A673 (cell line): ENCODE measurements around the gene AMDHD2.

Experiments used
- EZH2 ChIP-seq: fragments of 200-600 bp; sonication (generic); IDR thresholded peaks from 2 replicates; pipeline ENCODE4 v1.6.1; 2017; ENCODE audit warnings: borderline replicate concordance, low read depth, mild to moderate bottlenecking, mixed read lengths, antibody characterized with exemption, low read length; ENCODE audit not compliant: poor library complexity, severe bottlenecking
- TF ChIP-seq, protein P1 (sequence below): fragments of 300-800, 200-600 bp; sonication (generic); conservative IDR thresholded peaks from 2 replicates; pipeline ENCODE4 v1.5.1; 2017; ENCODE audit warnings: low read depth, mild to moderate bottlenecking, antibody characterized with exemption, low read length, moderate library complexity, mixed read lengths

DNA sequence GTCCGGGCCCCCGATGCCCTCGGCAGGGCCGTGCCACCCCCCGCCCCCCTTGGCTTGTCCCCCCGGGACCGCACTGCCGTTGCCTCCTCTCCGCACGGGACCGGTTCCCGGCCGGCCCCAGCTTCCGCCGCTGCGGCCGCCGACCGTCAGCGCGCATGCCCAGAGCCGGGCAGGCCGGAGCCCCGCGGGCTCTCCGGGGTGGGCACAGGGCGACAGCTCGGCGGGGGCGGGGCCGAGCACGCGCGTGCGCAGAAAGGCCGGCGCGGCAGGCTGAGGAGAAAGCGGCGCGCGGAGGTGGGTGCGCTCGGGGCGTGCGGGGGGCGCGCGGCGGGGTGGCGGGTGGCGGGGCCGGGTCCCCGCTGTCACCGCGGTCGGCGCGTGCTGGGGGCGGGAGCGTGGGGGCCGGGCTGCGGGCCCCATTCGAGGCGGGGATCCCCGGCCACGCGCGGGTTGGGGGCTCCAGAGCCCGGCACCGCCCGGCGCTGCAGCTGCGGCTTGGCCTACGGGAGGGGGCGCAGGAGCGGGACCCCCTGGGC is 45.2 kb upstream of the AMDHD2 start, which contains the start of gene TBC1D24:
- TF ChIP-seq, protein P1, sequence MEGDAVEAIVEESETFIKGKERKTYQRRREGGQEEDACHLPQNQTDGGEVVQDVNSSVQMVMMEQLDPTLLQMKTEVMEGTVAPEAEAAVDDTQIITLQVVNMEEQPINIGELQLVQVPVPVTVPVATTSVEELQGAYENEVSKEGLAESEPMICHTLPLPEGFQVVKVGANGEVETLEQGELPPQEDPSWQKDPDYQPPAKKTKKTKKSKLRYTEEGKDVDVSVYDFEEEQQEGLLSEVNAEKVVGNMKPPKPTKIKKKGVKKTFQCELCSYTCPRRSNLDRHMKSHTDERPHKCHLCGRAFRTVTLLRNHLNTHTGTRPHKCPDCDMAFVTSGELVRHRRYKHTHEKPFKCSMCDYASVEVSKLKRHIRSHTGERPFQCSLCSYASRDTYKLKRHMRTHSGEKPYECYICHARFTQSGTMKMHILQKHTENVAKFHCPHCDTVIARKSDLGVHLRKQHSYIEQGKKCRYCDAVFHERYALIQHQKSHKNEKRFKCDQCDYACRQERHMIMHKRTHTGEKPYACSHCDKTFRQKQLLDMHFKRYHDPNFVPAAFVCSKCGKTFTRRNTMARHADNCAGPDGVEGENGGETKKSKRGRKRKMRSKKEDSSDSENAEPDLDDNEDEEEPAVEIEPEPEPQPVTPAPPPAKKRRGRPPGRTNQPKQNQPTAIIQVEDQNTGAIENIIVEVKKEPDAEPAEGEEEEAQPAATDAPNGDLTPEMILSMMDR: no peak
- TF ChIP-seq EZH2: no peak
